ENCODE measurements around the gene TM9SF4. TPM values are rescaled to one million over a fixed set of nuclear protein-coding genes. Genes with fewer than 3 reads are reported as not detected.

TM9SF4 gene
- total and polyA plus RNA-seq, 4 donors, result 18.4 to 46.6 (median 38.5) TPM

GRCh38 chr20:32199006-32199405 lies 89.5 kb downstream of the TM9SF4 start:
- ATAC-seq (ENCODE audit: insufficient read depth, low FRiP score) (no peak), DNase-seq (no peak)
- no peak overlapping the region for H3K27ac ChIP-seq (ENCODE audit: low read depth in 1 of 2, low read length in 1 of 2)
- 85 to 91% methylated on average over 4 of the region's 4 CpGs for WGBS, 2 donors
- no peaks in the 10 kb centered on the region for H3K9me3 ChIP-seq (ENCODE audit: control insufficient read depth in 4 of 4, insufficient read depth in 3 of 4, low read length in 3 of 4)
- TF ChIP-seq, protein P1, sequence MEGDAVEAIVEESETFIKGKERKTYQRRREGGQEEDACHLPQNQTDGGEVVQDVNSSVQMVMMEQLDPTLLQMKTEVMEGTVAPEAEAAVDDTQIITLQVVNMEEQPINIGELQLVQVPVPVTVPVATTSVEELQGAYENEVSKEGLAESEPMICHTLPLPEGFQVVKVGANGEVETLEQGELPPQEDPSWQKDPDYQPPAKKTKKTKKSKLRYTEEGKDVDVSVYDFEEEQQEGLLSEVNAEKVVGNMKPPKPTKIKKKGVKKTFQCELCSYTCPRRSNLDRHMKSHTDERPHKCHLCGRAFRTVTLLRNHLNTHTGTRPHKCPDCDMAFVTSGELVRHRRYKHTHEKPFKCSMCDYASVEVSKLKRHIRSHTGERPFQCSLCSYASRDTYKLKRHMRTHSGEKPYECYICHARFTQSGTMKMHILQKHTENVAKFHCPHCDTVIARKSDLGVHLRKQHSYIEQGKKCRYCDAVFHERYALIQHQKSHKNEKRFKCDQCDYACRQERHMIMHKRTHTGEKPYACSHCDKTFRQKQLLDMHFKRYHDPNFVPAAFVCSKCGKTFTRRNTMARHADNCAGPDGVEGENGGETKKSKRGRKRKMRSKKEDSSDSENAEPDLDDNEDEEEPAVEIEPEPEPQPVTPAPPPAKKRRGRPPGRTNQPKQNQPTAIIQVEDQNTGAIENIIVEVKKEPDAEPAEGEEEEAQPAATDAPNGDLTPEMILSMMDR (IDR thresholded peaks at IDR 0.05; ENCODE audit: control extremely low read depth, extremely low read depth), result no peak
- H3K36me3 ChIP-seq (ENCODE audit: control insufficient read depth in 4 of 4, insufficient read depth in 4 of 4, low read length in 4 of 4), result peaks cover 14 to 47% (median 33%) of the 10 kb centered on the region in 4 donors
- H3K9ac ChIP-seq (ENCODE audit: insufficient read depth in 1 of 2, low read length in 2 of 2), result no peak overlapping the region
- peaks cover 0 to 20% (median 12%) of the 10 kb centered on the region in 5 donors for H3K4me1 ChIP-seq (ENCODE audit: control insufficient read depth in 5 of 5, insufficient read depth in 5 of 5, low read length in 5 of 5)
- no peaks in the 10 kb centered on the region for H3K27me3 ChIP-seq (ENCODE audit: control insufficient read depth in 3 of 3, insufficient read depth in 3 of 3, low read length in 2 of 3)
- no peak overlapping the region for H3K4me3 ChIP-seq

DNA sequence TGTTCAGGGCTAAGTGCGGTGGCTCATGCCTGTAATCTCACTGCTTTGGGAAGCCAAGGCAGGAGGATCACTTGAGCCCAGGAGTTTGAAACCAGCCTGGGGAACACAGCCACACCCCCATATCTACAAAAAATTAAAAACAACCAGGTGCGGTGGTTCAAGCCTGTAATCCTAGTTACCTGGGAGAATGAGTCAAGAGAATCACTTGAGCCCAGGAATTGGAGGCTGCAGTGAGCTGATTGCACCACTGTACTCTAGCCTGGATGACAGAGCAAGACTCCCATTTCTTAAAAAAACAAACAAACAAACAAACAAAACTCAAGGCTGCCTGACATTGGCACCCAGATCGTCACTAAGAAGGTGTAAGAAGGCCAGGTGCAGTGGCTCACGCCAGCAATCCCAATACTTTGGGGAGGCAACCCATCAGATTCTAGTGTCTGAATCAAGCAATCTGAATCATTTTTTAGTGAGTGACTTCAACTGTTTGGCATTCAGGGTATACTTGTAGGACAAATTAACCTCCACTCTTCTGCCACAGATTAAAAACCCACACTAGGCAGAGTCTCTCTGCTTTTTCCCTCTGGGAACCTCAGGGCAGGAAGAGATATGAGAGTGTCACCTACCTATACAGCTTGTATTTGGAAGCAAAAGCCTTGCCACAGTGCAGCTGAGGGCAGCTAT lies 91.9 kb downstream of the TM9SF4 start:
- Histone ChIP-seq H3K4me3 (no peak overlapping the region), H3K27ac (ENCODE audit: low read depth in 1 of 2, low read length in 1 of 2) (peak overlapping the region in 1 of 2 donors; percentile 85), H3K9ac (ENCODE audit: insufficient read depth in 1 of 2, low read length in 2 of 2) (peak overlapping the region in 1 of 2 donors; percentile 4), H3K4me1 (ENCODE audit: control insufficient read depth in 5 of 5, insufficient read depth in 5 of 5, low read length in 5 of 5) (peaks cover 5 to 42% (median 18%) of the 10 kb centered on the region in 5 donors), H3K36me3 (ENCODE audit: control insufficient read depth in 4 of 4, insufficient read depth in 4 of 4, low read length in 4 of 4) (peaks cover 14 to 30% (median 24%) of the 10 kb centered on the region in 4 donors), H3K27me3 (ENCODE audit: control insufficient read depth in 3 of 3, insufficient read depth in 3 of 3, low read length in 2 of 3) (no peaks in the 10 kb centered on the region), H3K9me3 (ENCODE audit: control insufficient read depth in 4 of 4, insufficient read depth in 3 of 4, low read length in 3 of 4) (no peaks in the 10 kb centered on the region)
- DNase-seq, result no peak
- TF ChIP-seq, protein P1 (IDR thresholded peaks at IDR 0.05; ENCODE audit: control extremely low read depth, extremely low read depth), result no peak
- WGBS, 2 donors, result 71 to 89% methylated on average over 4 of the region's 4 CpGs
- peak; percentile 25 for ATAC-seq (ENCODE audit: insufficient read depth, low FRiP score)

DNA sequence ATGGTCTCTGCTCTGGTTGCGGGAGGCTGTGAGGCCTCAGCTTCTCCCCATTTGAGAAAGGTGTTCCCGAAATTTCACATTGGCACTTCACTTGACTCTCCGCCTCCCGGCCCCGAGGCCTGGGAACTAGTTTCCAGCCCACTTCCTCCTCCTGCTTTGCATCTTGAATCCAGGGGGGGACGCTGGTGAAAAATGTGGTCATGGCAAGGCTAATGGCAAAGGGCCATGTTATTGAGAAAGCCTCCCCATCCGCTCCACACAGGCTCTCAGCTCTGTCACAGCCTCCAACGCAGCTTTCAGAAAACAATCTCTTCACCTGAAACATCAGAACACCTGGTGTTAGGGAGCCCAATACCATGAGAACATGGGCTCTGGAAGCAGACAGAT lies 92.5 kb downstream of the TM9SF4 start:
- DNase-seq (no peak), ATAC-seq (ENCODE audit: insufficient read depth, low FRiP score) (peak; percentile 21)
- no peak overlapping the region for H3K4me3 ChIP-seq
- no peaks in the 10 kb centered on the region for H3K27me3 ChIP-seq (ENCODE audit: control insufficient read depth in 3 of 3, insufficient read depth in 3 of 3, low read length in 2 of 3)
- H3K9me3 ChIP-seq (ENCODE audit: control insufficient read depth in 4 of 4, insufficient read depth in 3 of 4, low read length in 3 of 4), result no peaks in the 10 kb centered on the region
- 27 to 46% methylated on average over 8 of the region's 8 CpGs for WGBS, 2 donors
- peaks cover 7 to 44% (median 18%) of the 10 kb centered on the region in 5 donors for H3K4me1 ChIP-seq (ENCODE audit: control insufficient read depth in 5 of 5, insufficient read depth in 5 of 5, low read length in 5 of 5)
- H3K9ac ChIP-seq (ENCODE audit: insufficient read depth in 1 of 2, low read length in 2 of 2), result peak overlapping the region in 1 of 2 donors; percentile 4
- H3K27ac ChIP-seq (ENCODE audit: low read depth in 1 of 2, low read length in 1 of 2), result peak overlapping the region in 1 of 2 donors; percentile 85
- H3K36me3 ChIP-seq (ENCODE audit: control insufficient read depth in 4 of 4, insufficient read depth in 4 of 4, low read length in 4 of 4), result peaks cover 14 to 25% (median 23%) of the 10 kb centered on the region in 4 donors
- TF ChIP-seq, protein P1 (IDR thresholded peaks at IDR 0.05; ENCODE audit: control extremely low read depth, extremely low read depth), result no peak
